ENCODE measurements around the gene GRAMD1C.
A peak's percentile ranks its signal among the peaks of the same experiment; 100 is the strongest.

The GRAMD1C gene

DNA sequence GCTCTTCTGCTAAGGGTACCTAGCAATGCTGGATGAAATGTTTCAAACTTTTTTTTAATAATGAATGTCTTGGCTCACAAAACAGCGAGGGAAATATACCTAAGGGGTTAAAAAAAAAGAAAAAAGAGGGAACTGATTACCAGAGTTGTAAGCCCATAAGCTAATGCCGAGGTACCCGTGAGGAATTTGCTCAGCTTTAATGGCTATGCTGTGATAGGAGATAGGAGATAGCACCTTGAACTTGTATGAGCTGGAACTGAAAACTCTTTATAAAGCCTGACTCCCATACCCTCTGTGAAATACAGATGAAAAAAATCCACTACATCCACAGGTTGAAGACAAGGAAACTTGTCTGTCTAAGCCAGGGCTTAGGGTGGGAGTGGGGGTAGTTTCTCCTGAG, 13.9 kb downstream of the GRAMD1C start:
- no peak for DNase-seq

DNA sequence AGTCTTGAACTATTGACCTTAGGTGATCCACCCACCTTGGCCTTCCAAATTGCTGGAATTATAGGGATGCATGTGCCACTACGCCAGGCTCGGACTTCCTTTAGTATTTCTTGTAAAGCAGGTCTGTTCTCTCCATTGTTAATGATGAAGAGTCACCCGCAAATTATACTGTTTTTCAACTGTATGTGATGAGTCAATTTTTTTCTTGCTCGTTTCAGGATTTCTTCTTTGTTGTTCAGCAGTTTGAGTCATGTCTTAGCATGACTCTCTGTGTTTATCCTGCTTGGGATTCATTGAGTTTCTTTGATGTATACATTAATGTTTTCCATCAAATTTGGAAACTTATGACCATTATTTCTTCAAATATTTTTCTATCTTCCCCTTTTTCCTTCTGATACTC, 28.9 kb downstream of the GRAMD1C start:
- DNase-seq: no peak

DNA sequence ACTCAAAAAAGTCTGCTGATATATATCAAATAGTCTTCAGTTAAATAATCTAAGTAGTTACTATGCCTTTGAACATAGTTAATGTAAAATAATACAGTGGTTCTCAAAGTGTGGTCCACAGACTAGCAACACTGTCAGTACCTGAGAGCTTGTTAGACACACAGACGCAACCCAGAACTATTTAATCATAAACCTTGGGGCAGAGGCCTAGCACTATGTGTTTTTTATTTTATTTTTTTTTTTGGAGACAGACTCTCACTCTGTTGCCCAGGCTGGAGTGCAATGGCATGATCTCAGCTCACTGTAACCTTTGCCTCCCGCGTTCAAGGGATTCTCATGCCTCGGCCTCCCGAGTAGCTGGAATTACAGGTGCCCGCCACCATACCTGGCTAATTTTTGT, 34.7 kb downstream of the GRAMD1C start:
- no peak for DNase-seq

DNA sequence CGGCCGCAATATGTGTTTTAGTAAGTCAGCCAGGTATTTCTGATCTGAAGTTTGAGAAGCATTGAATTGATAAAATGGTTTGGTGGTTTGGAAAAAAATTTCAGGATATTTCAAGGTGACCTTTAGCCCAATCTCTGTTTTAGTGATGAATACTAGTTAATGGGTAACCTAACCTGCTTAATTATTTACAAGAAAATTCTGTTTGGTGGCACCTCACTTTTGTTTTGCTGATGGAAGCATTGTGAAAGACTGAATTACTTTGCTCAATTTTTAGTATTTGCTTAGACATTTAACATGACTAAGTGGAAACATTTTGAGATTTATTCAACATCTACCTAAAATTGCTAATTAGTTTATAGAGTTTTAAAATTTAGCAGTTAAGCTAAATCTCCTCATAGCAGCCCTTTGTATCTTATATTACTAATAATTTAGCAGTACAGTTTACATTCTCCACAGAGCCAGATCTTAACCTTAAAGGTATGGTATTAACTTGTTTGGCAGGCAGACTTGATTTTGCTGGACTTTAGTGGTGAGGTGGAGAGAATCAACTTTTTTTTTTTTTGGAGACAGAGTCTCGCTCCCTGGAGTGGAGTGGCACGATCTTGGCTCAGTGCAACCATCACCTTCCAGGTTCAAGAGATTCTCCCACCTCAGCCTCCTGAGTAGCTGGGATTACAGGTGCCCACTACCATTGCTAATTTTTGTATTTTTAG, 35.4 kb downstream of the GRAMD1C start:
- no peak for DNase-seq

DNA sequence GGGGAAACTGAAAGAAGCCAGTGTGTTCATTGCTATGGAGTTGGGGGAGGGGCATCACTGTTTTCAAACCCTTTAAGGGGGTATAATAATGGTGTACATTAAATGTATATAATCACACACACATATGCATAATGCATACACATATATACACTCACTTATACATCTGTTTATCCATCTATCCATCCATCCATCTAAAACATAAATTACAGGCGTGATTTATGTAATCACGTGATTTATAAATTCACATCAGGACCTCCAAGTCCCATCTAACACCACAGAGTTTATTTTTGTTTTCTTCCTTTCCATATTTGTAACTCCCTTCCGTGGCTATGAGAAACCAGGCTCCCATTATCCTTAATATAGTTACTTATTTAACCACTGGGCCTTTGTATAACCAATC, 39.8 kb downstream of the GRAMD1C start:
- DNase-seq: no peak

DNA sequence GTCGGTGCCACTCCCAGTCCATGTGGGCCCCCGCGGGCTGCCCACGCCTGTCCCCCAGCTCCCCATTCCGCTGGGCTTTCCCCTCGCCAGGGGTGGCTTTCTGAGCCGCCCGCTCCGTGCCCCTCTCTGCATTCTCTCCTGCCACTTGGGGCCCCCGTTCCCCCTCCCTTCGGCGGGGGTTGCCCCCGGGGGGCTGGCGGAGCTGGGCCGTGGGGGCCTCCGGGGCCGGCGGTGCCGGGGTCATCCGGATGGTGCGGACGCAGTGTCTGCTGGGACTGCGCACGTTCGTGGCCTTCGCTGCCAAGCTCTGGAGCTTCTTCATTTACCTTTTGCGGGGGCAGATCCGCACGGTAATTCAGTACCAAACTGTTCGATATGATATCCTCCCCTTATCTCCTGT, 46.5 kb downstream of the GRAMD1C start:
- DNase-seq: no peak

DNA sequence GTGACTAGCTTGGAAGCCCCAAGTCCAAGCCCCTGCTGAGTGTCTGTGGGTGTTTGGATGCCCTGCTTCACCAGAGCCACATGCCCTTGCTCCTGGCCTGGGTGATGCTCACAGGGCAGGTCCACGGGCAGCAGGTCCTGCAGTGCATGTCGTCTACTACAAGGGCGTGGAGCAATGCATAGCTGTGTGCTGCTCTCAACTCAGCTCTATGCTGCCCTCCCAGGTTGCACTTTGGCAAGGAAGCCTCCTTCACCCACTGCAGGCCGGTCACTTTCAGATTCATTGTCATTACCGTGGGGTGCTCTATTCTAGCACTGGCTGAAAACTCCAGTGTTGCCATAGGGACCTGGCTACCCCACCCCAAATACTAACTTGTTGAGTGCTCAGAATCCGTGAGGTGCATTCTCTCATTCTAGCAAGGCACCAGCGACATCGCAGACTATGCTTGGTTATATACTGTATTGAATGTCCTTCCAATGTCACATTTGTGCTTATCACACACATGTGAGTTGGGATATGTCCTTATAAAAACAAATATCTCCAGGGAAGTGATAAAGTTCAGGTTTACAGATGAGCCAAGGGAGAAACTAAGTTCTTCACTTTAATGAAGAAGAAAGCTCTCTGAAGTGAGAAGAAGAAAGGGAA, 51.8 kb downstream of the GRAMD1C start:
- no peak for DNase-seq

DNA sequence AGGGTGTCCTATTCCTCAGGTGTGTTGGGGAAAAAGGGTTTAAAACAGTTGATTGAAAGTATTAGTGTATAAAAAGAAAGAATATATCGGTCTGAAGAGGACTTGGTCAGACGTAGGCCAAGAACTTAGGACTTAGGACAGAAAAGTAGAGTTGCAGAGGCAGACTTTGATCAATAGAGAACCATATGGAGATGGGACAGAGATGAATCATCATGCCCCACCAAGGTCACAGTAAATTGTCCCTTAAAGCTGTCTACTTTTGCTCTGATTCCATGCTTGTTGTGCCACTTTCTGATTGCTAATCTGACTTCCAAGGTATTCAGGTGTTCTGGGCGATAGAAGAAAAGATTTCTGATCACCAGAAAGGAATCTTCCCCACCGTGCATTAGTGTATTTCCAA, 56.3 kb downstream of the GRAMD1C start:
- no peak for DNase-seq

DNA sequence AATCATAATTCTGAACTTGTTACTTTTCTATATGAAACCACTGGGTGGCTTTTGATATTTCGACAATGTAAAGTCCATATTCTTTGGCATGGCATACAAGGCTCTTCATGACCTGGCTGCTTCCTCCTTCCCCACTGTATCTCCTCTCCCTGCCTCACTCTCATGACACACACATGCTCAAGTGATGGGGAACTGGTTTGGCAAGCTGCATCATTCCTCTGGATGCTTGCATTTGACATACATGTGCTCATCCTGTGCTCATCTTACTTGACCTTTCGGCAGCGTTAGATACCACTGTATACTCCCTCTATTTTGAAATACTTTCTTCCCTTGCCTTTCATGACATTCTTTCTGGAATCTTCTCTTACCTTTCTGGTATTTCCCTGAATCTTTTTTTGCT, 57.4 kb downstream of the GRAMD1C start:
- no peak for DNase-seq

DNA sequence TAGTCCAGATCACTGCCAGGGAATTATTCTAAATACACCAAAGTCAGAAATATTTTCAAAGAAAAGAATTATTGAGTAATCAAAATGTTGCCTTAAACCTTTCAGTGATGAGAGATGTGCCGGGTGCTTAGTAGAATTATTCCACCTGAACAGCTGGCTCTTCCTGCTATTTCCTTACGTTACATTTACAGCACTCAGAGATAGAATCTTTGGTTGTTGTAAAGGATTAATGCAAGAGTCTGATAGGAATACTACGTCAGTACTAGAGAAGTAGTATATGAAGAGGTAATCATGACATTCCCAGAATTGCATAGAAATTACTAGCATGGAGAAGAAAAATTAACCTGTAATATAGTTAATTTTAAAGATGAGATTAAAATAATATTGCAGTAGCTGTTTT, 58.3 kb downstream of the GRAMD1C start:
- no peak for DNase-seq

DNA sequence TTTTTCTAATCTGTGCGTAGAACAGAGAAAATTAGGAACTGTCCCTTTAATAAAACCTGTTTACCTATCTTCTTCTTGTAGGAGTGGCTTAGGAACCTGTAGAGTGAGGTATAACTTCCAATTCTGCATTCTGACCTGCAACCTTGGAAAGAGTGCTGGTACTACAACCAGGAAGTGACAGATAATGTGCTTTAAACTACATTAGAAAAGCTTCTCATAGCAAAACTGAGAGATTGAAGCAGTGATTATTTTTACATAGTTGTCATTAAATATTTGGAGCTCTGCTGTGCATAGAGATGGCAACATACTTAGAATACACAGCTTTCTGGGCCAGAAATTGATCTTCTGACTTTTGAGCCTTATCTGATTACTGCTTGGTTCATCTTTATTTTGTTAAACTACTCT, 58.8 kb downstream of the GRAMD1C start:
- DNase-seq: peak in 2 of 3 experiments; percentile 7 to 64

DNA sequence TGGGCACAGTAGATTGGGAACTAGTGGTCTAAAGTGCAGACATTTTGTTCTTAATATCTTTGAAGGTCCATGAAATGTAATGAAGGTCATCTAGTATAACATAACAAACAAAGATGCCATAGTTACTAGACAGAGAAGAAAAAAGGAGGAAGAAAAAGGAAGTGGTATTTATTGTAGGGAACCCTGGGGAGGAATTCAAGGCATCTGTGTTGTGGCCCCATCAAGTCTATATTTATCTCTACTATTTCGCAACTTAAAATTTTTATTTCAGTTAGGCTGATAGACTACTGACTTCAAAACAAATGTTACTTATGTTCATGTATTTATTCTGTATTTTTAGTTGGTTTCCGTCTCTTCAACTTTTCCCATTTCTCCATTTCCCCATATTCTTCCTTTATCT, 60.3 kb downstream of the GRAMD1C start:
- no peak for DNase-seq

DNA sequence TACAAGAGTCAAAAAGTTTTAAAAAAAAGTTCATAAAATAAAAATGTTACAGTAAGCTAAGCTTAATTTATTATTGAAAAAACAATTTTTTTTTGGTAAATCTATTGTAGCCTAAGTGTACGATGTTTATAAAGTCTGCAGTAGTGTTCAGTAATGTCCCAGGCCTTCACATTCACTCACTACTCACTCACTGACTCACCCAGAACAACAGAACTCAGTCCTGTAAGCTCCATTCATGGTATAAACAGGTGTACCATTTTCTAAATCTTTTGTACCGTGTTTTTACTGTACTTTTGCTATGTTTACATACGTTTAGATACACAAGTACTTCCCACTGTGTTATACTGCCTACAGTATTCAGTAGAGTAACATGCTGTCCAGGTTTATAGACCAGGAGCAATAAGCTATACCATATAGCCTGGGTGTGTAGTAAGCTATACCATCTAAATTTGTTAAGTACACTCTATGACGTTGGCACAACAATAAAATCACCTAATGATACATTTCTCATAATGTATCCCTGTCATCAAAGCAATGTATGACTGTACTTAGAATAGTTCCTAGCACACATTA, 68.1 kb downstream of the GRAMD1C start:
- no peak for DNase-seq

DNA sequence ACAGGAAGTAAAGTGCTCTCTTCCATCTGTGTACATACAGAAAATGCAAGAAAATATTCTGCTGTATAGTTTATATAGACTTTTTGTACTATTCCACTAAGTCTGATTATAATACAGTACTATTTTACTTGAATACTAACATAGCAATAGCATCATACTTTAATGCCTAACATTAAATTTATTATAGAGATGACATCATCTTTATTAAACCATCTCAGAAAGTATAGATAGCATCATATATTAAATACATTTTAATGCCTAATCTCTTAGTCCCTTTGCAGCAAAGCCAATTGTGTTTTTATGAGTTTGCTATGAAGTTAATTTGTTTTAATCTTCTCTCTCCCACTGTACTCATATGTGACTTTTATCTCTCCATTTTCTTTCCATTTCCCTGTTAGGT, 69.5 kb downstream of the GRAMD1C start:
- DNase-seq: no peak

DNA sequence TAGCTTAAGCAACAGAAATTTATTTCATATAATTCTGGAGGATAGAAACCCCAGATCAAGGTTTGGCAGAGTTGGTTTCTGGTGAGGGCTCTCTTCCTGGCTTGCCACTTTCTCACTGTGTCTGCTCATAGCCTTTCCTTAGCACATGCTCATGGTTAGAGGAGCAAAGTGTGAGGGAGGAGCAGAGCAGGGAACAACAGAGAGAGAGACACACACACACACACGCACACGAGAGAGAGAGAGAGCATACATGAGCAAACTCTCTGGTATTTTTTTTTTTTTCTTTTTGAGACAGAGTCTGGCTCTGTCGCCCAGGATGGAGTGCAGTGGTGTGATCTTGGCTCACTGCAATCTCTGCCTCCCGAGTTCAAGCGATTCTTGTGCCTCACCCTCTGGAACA, 72.4 kb downstream of the GRAMD1C start:
- DNase-seq: no peak

DNA sequence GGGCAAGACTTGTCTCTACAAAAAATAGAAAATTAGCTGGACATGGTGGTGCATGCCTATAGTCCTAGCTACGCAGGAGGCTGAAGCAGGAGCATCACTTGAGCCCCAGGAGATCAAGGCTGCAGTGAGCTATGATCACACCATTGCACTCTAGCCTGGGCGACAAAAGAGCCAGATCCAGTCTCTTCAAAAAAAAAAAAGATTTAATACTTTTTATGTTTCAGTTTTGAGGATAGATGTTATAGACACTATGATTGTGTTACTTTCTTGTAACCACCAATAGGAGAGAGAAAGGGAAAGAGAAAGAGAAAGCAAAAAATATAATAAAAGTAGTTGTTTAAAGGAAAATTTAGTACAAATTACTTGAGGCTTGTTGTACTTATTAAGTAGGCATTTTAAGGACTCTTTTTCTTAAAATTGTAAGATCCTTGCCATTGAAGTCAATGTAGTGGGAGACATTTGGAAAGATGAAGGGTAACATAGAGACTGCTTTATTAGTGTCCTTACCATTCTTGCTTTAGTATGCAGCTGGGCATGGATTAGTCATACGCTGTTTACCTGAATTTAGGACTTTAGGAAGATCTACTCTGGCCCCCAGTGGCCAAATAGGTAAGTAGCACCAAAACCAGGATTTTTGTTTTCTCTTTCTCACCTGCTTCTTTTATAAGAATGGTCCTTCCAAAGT, 74.1 kb downstream of the GRAMD1C start:
- DNase-seq: peak; percentile 48 to 81 (median 50)

DNA sequence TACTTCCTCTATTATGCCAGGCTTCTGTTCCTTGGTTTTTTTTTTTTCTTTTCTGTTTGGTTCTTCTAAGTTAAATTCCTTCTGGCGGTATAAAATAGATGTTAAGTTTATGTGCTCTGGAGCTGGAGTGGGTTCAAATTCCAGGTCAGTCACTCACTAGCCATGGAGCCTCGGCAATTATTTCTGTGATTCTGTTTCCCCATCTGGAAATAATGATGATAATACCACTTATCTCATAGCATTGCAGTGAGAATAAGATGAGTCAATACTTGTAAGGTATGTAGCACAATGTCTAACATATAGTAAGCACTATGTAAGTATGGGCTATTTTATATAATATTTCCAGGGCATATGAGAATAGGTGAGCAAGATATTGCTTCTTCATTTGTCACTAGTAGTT, 76.1 kb downstream of the GRAMD1C start:
- DNase-seq: no peak

DNA sequence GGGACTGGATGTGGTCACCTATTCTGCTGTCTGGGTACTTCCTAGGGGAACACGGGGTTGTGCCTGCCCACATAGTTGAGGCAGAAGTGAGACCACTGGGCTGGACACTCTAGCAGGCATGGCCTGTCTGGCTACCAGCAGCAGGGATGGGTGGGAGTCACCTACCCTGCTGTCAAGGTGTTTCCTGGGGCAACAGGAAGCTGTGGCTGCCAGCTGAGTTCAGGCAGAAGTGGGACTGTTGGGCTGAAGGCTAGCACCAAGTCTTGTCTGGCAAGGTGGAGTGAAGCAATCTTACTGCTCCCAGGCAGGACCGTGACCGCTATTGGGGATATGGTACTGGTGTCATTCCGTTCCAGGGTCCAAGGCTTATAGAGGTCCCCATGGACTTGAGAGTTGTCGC, 89.0 kb downstream of the GRAMD1C start:
- DNase-seq: no peak

DNA sequence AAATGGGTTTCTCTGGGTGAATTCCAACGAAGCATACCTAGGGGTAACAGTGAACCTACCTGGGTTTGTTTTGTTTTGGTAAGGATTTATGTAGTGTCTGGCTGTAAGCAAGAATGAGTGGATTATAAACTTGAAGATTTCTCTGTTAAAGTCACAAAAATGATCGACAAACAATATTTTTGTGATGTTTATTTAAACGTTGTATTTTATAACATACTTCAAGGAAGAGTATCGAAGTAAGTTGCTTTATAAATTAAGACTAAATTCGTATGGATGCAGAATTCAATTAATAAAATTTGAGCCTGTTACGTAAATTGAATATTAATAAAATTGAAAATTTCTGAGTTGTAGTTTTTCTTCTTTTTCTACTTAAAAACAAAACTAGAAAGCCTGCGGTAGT, 108.2 kb downstream of the GRAMD1C start:
- peak in 1 of 3 experiments; percentile 29 for DNase-seq

DNA sequence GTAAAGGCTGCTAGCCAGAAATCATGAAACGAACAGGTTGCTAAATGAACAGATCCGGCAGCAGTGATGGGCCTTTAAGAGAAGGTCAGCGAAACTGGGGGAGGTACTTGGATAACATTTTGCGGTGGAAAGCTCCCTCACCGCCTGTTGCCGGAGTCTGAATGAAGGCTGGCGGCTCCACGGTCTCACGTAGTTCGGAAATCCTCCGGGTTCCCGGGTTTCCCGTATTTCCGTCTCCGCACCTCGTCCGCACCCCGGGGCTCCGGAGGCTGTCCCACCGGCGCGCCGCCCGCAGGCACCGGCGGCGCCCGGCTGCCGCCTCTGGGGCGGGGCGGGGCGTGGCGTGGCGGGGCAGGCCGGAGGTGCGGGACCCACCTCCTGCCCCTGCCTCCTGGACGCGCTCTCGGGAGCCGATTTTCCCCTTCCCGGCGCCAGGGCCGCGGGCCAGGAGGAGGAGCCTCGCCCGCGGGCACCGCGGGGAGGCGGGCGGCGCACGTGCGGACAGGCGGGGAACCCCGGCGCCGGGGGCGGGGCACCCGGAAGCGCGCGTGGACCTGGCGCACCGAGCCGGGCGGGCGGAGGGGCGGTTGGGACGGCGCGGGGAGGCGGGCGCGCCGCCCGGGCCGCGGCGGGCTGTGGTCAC, 108.9 kb downstream of the GRAMD1C start, which contains the start of gene ZDHHC23:
Gene ZDHHC23 (plus strand): TSS at position 642 of the 643 bp plus-strand sequence. CDS start 790 bp downstream, outside the sequence.
- peak; percentile 79 to 91 (median 87) for DNase-seq

DNA sequence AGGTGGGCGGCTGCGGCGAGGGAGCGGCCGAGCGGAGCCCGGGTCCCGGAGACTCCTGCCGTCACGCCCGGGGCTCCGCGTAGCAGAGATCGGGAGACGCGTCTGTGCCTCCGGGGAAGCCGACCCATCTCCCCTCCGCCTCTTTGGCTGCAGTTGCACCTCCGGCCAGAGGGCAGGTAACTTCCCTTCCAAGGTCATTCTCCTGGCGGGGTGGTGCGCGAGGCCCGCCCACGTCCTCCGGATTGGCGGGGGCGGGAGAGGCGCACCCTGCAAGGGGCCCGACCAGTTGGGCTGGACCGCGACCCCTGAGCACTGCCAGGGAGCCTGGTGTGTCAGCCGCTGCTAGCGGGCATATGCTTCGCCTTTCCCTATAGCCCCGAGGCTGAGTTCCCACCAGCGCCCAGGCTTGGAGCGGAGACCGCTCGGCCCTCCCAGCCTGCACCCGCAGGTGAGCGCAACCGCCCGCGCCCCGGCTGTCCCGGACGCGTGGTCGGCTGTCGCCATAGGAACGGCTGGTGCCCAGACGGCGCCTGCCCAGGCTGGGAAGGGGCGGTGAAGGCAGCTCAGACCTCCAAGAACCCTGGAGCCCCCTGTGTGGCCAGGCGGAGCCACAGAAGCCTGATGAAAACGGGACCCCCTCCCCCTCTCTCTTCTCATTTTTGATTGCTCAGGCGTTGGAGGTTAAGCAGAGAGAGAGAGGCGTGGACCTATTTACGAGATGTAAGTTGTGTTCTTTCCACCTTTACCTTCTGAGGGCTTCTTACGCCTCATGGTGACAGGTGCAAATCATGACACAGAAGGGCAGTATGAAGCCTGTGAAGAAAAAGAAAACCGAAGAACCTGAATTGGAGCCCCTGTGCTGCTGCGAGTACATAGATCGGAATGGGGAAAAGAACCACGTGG, 109.7 kb downstream of the GRAMD1C start:
- DNase-seq: peak; percentile 58 to 87 (median 85)

DNA sequence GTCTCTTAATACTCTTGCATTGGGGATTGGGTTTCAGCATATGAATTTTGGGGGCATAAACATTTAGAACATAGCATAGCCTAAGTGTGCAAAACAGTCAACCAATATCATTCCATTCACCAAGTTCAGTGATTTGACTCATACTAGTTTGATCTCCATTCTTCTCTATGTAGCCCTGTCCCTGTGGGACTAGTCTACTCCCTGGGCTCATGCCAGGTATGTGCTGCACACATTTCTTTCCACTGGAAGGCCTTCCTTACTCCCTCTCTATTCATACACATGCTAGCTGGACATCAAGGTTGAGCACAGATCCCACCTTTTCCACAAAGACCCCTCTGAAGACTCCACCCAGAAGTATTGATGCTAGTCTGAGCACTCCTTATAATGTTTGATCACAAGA, 114.3 kb downstream of the GRAMD1C start:
- DNase-seq: no peak

Measured in NCI-H1417 (cell line).